AG04450 (cell line): ENCODE data around the gene PDC. TPM values are rescaled to one million over a fixed set of nuclear protein-coding genes. Genes with fewer than 3 reads are reported as not detected.

ENCODE experiments used
- CTCF ChIA-PET: fragments of 300-600, 350-600 bp; formaldehyde crosslinking; extraction: SDS; loops from one replicate; lab custom pipeline; 2022; ENCODE audit warnings: antibody characterized with exemption, inconsistent platforms; lab: Charles Lee
- POLR2A ChIA-PET: fragments of 350-600 bp; formaldehyde crosslinking; extraction: SDS; loops from one replicate; lab custom pipeline; 2021; ENCODE audit warnings: antibody characterized with exemption, inconsistent platforms; lab: Yijun Ruan, JAX
- DNase-seq: peaks from one replicate; pipeline ENCODE4 v3.0.0-alpha.2; 2011; ENCODE audit warnings: low read depth, low spot score
- H3K27ac ChIP-seq: one replicate; pipeline ENCODE4 v1.5.1; 2012; ENCODE audit warnings: low read depth, low read length, control low read depth
- H3K27me3 ChIP-seq: one replicate; pipeline ENCODE4 v1.6.0; 2012; ENCODE audit warnings: low read length; ENCODE audit not compliant: control insufficient read depth, insufficient read depth
- H3K4me3 ChIP-seq: 2 replicates; pipeline ENCODE4 v1.5.1; 2011; ENCODE audit warnings: mild to moderate bottlenecking, low read depth, low read length, control low read depth
- H3K9me3 ChIP-seq: 2 replicates; pipeline ENCODE4 v1.5.1; 2012; ENCODE audit warnings: low read length; ENCODE audit not compliant: control insufficient read depth, insufficient read depth
- polyA plus RNA-seq: library from polyadenylated mRNA; depleted of rRNA; stranded (reverse); fragments of >200 nt; gene quantifications from 2 replicates; pipeline ENCODE4 v1.2.3, GENCODE V29; 2011
- TF ChIP-seq, protein P1 (sequence below): IDR thresholded peaks from 2 replicates; pipeline ENCODE4 v1.5.1; 2011; ENCODE audit warnings: low read depth, low read length, control low read depth, inconsistent platforms

The PDC gene
- polyA plus RNA-seq, 1 experiment, result not detected

DNA sequence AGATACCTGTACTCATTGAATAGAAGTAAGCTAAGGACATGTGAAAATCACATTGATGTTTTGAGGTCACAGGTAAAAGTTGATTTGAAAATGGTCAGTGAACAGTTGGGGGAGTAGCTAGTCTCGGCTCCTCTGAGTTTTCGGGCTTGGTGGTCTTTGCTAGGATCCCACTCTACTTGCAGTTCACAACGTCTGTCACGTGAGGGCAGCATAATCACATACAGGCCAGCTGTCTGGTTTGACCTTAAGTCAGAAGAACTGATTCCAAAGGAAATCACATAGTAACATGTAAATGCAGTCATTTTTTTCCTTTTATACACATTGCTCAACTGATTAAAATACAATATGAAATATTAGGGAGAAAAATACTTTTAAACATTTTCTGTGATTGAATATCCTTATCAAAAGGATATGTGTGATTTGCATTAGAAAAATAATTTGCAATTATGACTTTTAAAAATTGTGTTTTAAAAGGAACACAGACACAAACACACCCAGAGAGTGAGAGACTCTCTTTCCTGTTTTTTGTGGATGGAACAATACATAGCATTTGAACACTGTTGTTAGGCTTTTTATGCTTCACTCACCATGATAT, 21.8 kb upstream of the PDC start:
- peak; percentile 43 for DNase-seq
- H3K27ac ChIP-seq, result no peak overlapping the region
- H3K9me3 ChIP-seq, result no peaks in the 10 kb centered on the region
- no peak overlapping the region for H3K4me3 ChIP-seq
- no peaks in the 10 kb centered on the region for H3K27me3 ChIP-seq
- TF ChIP-seq, protein P1, sequence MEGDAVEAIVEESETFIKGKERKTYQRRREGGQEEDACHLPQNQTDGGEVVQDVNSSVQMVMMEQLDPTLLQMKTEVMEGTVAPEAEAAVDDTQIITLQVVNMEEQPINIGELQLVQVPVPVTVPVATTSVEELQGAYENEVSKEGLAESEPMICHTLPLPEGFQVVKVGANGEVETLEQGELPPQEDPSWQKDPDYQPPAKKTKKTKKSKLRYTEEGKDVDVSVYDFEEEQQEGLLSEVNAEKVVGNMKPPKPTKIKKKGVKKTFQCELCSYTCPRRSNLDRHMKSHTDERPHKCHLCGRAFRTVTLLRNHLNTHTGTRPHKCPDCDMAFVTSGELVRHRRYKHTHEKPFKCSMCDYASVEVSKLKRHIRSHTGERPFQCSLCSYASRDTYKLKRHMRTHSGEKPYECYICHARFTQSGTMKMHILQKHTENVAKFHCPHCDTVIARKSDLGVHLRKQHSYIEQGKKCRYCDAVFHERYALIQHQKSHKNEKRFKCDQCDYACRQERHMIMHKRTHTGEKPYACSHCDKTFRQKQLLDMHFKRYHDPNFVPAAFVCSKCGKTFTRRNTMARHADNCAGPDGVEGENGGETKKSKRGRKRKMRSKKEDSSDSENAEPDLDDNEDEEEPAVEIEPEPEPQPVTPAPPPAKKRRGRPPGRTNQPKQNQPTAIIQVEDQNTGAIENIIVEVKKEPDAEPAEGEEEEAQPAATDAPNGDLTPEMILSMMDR, result peak; percentile 98
- ChIA-PET POLR2A (interaction anchor here (0.6 kb wide), 1 partner anchor 289 kb away, joined by 3 read pairs; no protein-coding TSS in a partner anchor), CTCF (interaction anchor here (0.5 to 1.5 kb wide), 23 partner anchors 10 to 1259 kb away, joined by 3 to 17 read pairs (median 3); no protein-coding TSS in a partner anchor)

DNA sequence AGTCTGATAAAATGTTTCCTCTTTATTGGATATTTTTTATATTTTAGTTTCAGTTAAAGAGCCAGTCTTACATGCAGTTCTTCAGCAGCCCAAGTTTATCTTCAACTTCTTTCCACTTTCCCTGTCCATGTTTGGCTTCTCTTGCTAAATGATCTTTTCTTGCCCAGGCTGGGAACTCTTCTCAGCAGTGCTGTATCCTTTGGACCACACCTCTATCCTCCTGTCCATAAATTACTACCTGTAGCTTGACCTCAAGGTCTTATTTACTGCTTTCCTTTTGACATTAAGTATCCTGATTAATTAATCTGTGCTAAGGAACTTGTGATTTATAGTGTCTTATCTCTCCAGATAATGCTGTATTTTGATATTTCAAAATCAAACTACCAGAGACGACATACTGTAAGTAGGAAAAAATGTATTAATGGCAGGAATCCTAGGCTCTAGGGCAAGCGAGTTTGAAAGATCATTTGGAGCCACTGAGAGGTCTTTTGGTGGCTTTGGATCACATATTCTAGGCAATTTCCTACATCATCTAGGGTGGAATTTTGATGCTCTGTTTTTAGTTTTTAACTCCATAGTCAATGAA, 20.5 kb upstream of the PDC start:
- Histone ChIP-seq H3K9me3 (no peaks in the 10 kb centered on the region), H3K27me3 (no peaks in the 10 kb centered on the region), H3K4me3 (no peak overlapping the region), H3K27ac (no peak overlapping the region)
- TF ChIP-seq, protein P1, result no peak
- ChIA-PET POLR2A (no interaction called here), CTCF (interaction anchor here (1.4 to 1.5 kb wide), 2 partner anchors 31 to 506 kb away, joined by 3 to 10 read pairs; no protein-coding TSS in a partner anchor)
- DNase-seq, result no peak

DNA sequence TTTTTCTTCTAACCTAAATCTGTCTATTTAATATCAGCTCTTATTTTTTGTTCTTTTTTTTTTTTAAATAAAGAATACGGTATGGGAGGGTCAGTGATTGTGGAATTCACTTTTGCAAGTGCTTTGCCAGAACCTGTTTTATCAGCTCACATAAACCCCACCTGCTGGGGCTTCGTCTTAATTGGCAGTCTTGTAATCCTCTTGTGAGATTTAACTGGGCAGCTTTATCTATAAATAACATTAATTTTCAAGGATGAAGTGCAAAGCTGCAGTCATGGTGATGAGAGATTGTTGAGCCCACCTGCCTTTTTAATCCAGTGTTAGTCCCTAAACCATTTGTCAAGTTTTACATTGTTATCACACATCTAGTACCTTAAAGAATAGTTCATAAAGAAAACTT, 18.2 kb upstream of the PDC start:
- no peak for DNase-seq
- ChIA-PET POLR2A (interaction anchor here (0.6 kb wide), 1 partner anchor 20 kb away, joined by 3 read pairs; no protein-coding TSS in a partner anchor), CTCF (interaction anchor here (0.6 to 1.5 kb wide), 5 partner anchors 202 to 572 kb away, joined by 3 to 7 read pairs (median 3); no protein-coding TSS in a partner anchor)
- Histone ChIP-seq H3K9me3 (no peaks in the 10 kb centered on the region), H3K27ac (no peak overlapping the region), H3K27me3 (no peaks in the 10 kb centered on the region), H3K4me3 (no peak overlapping the region)
- TF ChIP-seq, protein P1, result no peak

DNA sequence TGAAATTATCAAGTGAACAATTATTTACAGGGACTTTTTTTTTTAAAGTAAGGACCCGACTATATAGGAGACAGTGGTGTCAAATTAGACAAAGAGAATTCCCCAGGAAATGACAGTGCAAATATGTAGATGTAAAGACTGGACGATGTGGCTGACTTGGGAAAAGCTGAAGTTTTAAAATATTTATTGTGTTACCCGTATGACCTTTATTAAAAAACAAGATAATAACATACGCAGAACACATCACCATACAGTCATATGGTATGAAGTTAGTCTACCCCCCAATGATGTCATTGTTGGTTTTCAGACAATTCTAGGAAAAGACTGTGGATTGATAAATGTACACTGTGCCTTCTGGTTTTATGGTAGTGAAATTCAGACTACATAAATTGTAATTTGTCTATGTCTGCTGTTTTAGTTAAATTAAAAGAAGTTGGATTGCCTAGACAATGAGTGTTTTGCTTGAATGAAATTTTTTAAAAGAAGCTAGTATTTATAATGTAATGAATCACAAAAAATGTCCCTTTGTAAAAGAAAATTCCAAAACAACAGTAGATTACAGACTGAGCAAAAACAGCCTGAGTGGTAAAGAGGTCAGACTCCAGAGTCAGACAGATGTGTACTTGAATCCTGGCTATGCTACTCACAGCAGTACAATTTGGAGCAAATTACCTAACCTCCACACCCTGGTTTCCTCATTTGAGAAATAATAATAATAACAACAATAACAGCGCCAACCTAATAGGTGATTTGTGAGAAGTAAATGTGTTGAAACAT, 15.5 kb upstream of the PDC start:
- H3K27ac ChIP-seq, result no peak overlapping the region
- ChIA-PET CTCF (interaction anchor here (1.3 kb wide), 1 partner anchor 510 kb away, joined by 7 read pairs; no protein-coding TSS in a partner anchor), POLR2A (no interaction called here)
- no peak overlapping the region for H3K4me3 ChIP-seq
- no peaks in the 10 kb centered on the region for H3K27me3 ChIP-seq
- DNase-seq, result peak; percentile 15
- TF ChIP-seq, protein P1, result no peak
- H3K9me3 ChIP-seq, result no peaks in the 10 kb centered on the region
